Ramos (cell line): ENCODE results near the gene ZNF195.
"Not testable (repeated sequence)": the region's sequence is repeated elsewhere in the genome, so short reads cannot be mapped to it uniquely, and the experiment has no call there.

ENCODE experiments used
- in situ Hi-C: fragments of 300-500 bp; cut with MboI; formaldehyde crosslinking; loops from one replicate; pipeline ENCODE4 v1.14.3; 2022; ENCODE audit warnings: low sequenced_read_pairs; ENCODE audit not compliant: unreplicated experiment

Gene ZNF195

GRCh38 chr11:3402861-3403250, 23.9 kb upstream of the ZNF195 start:
- in situ Hi-C loops: not testable (repeated sequence)

DNA sequence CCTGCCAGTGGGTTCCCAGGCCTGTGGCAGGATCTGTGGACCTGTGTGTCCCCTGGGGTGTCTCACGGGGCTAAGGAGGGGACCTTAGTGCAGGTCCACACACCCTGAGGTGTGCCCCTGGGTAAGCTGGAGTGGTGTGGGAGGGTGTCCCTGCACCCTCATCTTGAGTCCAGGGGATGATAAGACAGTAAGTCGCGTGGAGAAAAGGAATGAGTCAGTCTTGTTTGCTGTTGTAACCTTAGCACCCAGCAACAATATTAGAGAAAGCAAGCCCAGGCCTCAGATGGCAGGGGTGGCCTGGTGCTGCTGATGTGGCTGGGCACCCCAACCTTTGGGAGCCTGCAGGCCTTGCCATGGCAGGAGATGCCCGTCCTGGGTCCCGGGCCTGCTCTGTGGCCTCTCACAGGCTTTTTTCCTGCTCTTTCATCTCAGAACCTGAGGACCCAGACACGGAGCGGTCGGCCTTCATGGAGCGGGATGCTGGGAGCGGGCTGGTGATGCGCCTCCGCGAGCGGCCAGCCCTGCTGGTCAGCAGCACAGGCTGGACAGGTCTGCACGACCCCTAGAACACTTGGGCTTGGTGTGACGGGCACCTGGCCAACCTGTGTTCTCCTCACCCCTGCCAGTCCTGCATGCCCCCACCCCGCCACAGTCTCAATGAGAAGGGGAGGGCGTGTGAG, 23.4 kb upstream of the ZNF195 start:
- in situ Hi-C loops: not testable (repeated sequence)

DNA sequence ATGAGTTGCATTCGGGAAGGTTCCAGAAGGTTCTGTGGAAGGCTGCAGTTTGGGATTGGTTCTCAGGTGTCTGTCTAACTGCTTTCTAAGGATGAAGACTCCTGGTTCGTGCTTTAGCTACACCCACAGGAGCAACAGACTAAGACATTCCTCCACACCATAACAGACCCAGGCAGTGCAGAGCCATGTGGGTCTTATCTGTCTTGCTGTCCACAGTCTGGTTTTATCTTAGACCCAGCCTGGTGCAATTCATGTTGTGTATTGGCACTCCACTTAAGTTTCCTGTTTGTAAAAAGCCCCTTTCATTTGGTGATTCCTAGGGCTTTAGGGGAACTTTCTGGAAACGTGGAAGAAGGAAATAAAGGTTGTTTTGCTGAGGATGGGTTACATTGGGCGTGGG, 22.1 kb upstream of the ZNF195 start:
- in situ Hi-C loops: not testable (repeated sequence)

- in situ Hi-C loops: not testable (repeated sequence)
Observed at GRCh38 chr11:3398509-3398908, 19.6 kb upstream of the ZNF195 start.

GRCh38 chr11:3398106-3398505, 19.2 kb upstream of the ZNF195 start:
- in situ Hi-C loops: not testable (repeated sequence)

DNA sequence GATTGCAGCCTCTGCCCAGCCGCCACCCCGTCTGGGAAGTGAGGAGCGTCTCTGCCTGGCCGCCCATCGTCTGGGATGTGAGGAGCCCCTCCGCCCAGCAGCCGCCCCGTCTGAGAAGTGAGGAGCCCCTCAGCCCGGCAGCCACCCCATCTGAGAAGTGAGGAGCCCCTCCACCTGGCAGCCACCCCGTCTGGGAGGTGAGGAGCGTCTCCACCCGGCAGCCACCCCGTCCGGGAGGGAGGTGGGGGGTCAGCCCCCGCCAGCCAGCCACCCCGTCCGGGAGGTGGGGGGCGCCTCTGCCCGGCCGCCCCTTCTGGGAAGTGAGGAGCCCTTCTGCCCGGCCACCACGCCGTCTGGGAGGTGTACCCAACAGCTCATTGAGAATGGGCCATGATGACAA, 18.3 kb upstream of the ZNF195 start:
- in situ Hi-C loops: not testable (repeated sequence)

- in situ Hi-C loops: not testable (repeated sequence)
Observed at GRCh38 chr11:3395468-3395867, 16.5 kb upstream of the ZNF195 start.

DNA sequence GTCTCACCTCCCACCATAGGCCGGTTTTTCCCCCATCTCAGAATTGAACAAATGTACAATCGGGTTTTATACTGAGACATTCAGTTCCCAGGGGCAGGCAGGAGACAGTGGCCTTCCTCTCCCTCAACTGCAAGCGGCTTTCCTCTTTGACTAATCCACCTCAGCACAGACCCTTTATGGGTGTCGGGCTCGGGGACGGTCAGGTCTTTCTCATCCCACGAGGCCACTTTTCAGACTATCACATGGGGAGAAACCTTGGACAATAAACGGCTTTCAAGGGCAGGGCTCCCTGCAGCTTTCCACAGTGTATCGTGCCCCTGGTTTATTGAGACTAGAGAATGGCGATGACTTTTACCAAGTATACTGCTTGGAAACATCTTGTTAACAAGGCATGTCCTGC, 16.0 kb upstream of the ZNF195 start:
- in situ Hi-C loops: not testable (repeated sequence)

DNA sequence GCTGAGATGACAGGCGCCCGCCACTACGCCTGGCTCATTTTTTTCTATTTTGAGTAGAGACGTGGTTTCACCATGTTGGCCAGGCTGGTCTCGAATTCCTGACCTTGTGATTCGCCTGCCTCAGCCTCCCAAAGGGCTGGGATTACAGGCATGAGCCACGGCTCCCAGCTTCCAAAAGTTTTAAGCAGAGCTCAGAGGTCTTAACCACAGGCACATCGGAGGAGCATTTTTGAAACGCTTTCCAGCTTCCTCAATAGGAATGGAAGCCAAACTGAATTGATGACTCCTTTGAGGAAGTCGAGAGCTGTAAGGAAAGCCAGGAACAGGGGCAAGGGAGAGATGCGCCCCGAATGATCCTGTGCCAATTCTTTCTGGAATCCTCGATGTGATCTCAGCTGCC, 14.5 kb upstream of the ZNF195 start:
- in situ Hi-C loops: not testable (repeated sequence)

- in situ Hi-C loops: no loop called here
Observed at GRCh38 chr11:3382613-3383285, 3.8 kb upstream of the ZNF195 start.

- in situ Hi-C loops: no loop called here
Observed at GRCh38 chr11:3381794-3382193, 2.8 kb upstream of the ZNF195 start.

- in situ Hi-C loops: no loop called here
Observed at GRCh38 chr11:3380706-3381545, 2.0 kb upstream of the ZNF195 start.

GRCh38 chr11:3375552-3375951, 3.4 kb downstream of the ZNF195 start:
- in situ Hi-C loops: no loop called here

DNA sequence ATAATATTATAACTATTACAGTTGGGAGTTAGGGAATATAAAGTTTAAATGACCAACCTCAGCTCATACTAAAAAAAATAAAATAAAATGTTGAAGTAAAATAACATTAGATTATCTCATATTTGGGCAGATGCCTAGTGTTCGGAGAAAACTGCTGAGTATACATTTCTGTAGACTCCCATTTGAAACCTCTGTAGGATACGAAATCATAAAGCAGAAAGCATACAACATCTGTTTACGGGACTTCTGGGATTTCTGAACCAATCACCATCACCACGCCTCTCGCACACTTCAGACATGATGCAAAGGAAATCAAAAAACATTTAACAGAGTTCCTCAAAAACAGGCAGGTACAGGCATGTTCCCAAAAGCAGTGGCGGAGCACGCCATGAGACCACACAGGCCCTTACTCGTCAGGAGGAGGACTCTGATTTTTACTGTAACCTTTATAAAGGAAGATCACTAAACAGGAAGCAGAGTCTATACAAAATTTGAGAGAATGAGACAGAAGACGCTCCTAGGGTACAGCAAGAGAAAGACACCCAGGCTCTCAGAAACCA, 8.6 kb downstream of the ZNF195 start:
- in situ Hi-C loops: no loop called here

GRCh38 chr11:3369366-3369765, 9.6 kb downstream of the ZNF195 start:
- in situ Hi-C loops: no loop called here

- in situ Hi-C loops: no loop called here
Observed at GRCh38 chr11:3368199-3368598, 10.7 kb downstream of the ZNF195 start.

- in situ Hi-C loops: no loop called here
Observed at GRCh38 chr11:3367221-3367620, 11.7 kb downstream of the ZNF195 start.

GRCh38 chr11:3359092-3359824, 19.7 kb downstream of the ZNF195 start:
- in situ Hi-C loops: no loop called here

DNA sequence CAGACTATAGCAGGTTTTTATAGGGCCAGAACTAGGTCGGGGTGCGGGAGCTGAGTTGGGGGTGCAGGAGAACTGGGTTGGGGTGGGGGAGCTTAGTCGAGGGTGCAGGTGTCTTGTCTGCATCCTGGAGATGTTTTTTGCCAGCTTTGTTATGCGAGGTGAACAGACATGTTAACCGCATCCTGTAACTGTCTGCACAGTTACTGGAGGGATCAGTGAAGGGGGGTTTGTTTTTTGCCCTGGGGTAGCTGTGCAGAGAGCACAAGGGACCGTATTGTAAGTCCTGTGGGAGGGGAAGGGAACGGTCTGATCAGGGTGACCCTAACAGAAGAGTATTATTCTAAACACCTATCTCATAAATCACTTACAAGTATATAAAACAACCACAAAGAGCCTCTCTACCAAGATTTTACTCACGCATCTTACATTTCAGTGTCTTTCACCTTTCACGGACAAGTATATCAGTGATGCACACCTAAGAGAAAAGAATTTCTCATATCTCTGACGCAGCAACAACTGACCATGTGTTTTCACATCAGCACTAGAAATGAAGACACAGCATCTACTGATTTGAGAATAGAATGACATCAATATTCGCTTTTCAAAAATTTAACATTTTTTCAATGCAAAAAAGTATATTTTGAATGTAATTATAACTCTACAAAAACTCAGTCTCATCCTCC, 20.8 kb downstream of the ZNF195 start:
- in situ Hi-C loops: no loop called here

DNA sequence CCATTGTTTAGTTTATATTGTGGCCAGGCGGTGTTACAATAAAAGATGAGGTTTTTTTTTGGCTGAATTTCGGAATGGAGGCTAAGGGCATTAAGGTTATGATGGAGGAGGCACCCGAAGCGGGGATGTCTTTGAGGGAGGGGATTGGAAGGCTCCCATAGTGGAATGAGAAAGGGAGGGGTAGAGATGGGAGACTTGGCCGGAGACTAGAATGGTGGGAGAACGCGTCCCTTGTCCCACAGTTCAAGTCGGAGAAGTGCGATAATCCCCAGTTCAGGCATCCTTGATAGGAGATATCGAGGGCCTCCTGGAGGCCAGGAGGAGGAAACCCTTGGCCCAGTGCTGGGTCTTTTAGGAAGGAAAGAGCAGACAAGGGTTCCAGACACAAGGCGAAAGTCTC, 21.6 kb downstream of the ZNF195 start:
- in situ Hi-C loops: no loop called here
